Endothelial cell of umbilical vein (primary cell): ENCODE measurements around the gene KIZ. TPM values are rescaled to one million over a fixed set of nuclear protein-coding genes. Genes with fewer than 3 reads are reported as not detected.

ENCODE experiments used
- BruUV-seq: library from RNA; stranded (reverse); fragments of 400-500 nt; replicated peaks from 2 replicates; lab custom pipeline; 2021; lab: Mats Ljungman, UMichigan
- CTCF ChIA-PET: fragments of 300-600, 350-600 bp; sonication (Branson Sonifier 250); formaldehyde crosslinking; loops from one replicate; lab custom pipeline; 2021; ENCODE audit warnings: antibody characterized with exemption, inconsistent platforms; lab: Charles Lee
- POLR2A ChIA-PET: fragments of 300-600, 350-600 bp; sonication (Branson Sonifier 250); formaldehyde crosslinking; loops from one replicate; lab custom pipeline; 2021; ENCODE audit warnings: antibody characterized with exemption, inconsistent platforms; lab: Charles Lee
- DNase-seq: peaks from one replicate; pipeline ENCODE4 v3.0.0-alpha.2; 2011; ENCODE audit warnings: low read depth, low spot score
- FAIRE-seq: peaks from 2 replicates; lab custom pipeline; 2011; peaks lifted over from hg19 to GRCh38; lab: Jason Lieb, UNC
- H2AFZ ChIP-seq: 2 replicates; pipeline ENCODE4 v1.6.0; 2012; ENCODE audit warnings: low read depth, low read length, control low read depth, inconsistent platforms
- H3K27ac ChIP-seq: 2 replicates; pipeline ENCODE4 v1.5.1; 2011; ENCODE audit warnings: low read depth, mild to moderate bottlenecking, control low read depth, low read length, moderate library complexity; ENCODE audit not compliant: insufficient read depth
- H3K27me3 ChIP-seq, 2 experiments: 2 replicates each; pipeline versions ENCODE4 v1.6.0 to v1.6.1; 2011; ENCODE audit warnings: low read length in 2 of 2, mixed read lengths in 1 of 2; ENCODE audit not compliant: control insufficient read depth in 2 of 2, insufficient read depth in 2 of 2
- H3K36me3 ChIP-seq, 2 experiments: 2 replicates in 1 of 2; 3 replicates in 1 of 2; pipeline ENCODE4 v1.5.1; 2011; ENCODE audit warnings: low read length in 2 of 2, mild to moderate bottlenecking in 1 of 2, moderate library complexity in 1 of 2; ENCODE audit not compliant: control insufficient read depth in 2 of 2, insufficient read depth in 2 of 2; ENCODE audit errors: extremely low read depth in 1 of 2
- H3K4me1 ChIP-seq: 3 replicates; pipeline ENCODE4 v1.5.1; 2011; ENCODE audit warnings: mild to moderate bottlenecking, low read length; ENCODE audit not compliant: control insufficient read depth, insufficient read depth; ENCODE audit errors: extremely low read depth
- H3K4me2 ChIP-seq: 2 replicates; pipeline ENCODE4 v1.6.1; 2011; ENCODE audit warnings: low read length, control low read depth, mixed read lengths; ENCODE audit not compliant: insufficient read depth
- H3K4me3 ChIP-seq, 3 experiments: fragments of 200-600 bp in 1 of 3; sonication (generic), shearing (Covaris generic) in 1 of 3; replicated peaks in 1 of 3; 2 replicates each; pipeline ENCODE4 v1.5.1; 2011 to 2016; ENCODE audit warnings: control low read depth in 3 of 3, low read length in 3 of 3, mild to moderate bottlenecking in 2 of 3, inconsistent platforms in 1 of 3, low read depth in 1 of 3, moderate library complexity in 1 of 3; ENCODE audit not compliant: insufficient read depth in 1 of 3
- H3K79me2 ChIP-seq: 2 replicates; pipeline ENCODE4 v1.6.0; 2012; ENCODE audit warnings: low read length, inconsistent platforms; ENCODE audit not compliant: control insufficient read depth, insufficient read depth
- H3K9ac ChIP-seq: replicated peaks from 2 replicates; pipeline ENCODE3; 2011; ENCODE audit warnings: low read length, control low read depth; ENCODE audit not compliant: insufficient read depth; ENCODE audit errors: extremely low read depth
- H3K9me1 ChIP-seq: replicated peaks from 3 replicates; pipeline ENCODE4 v1.6.0; 2011; ENCODE audit warnings: mild to moderate bottlenecking, low read length; ENCODE audit not compliant: control insufficient read depth, insufficient read depth; ENCODE audit errors: extremely low read depth
- H3K9me3 ChIP-seq: replicated peaks from 2 replicates; pipeline ENCODE4 v1.5.1; 2012; ENCODE audit warnings: low read length, inconsistent platforms; ENCODE audit not compliant: control insufficient read depth, insufficient read depth
- H4K20me1 ChIP-seq: replicated peaks from 2 replicates; pipeline ENCODE3; 2011; ENCODE audit warnings: mild to moderate bottlenecking, low read length; ENCODE audit not compliant: control insufficient read depth, insufficient read depth; ENCODE audit errors: extremely low read depth
- CTCF ChIP-seq, 2 donors: IDR thresholded peaks; 1 replicate in 1 of 2; 2 replicates in 1 of 2; pipeline ENCODE4 v1.5.1; 2011; ENCODE audit warnings: low read length in 2 of 2, mild to moderate bottlenecking in 2 of 2, moderate library complexity in 2 of 2, control low read depth in 1 of 2, inconsistent platforms in 1 of 2, low read depth in 1 of 2; ENCODE audit not compliant: insufficient read depth in 1 of 2; ENCODE audit errors: extremely low read depth in 1 of 2
- EZH2 ChIP-seq: IDR thresholded peaks from 2 replicates; pipeline ENCODE4 v1.6.1; 2012; ENCODE audit warnings: borderline replicate concordance, low read depth, mild to moderate bottlenecking, moderate library complexity, low read length, inconsistent platforms; ENCODE audit not compliant: severe bottlenecking
- FOS ChIP-seq: IDR thresholded peaks from 2 replicates; pipeline ENCODE4 v1.6.1; 2011; ENCODE audit warnings: mild to moderate bottlenecking, low read length, moderate library complexity, borderline replicate concordance; ENCODE audit not compliant: insufficient read depth
- GATA2 ChIP-seq: IDR thresholded peaks from 2 replicates; pipeline ENCODE4 v1.7.0; 2011; ENCODE audit warnings: low read depth, mild to moderate bottlenecking, moderate library complexity, mixed read lengths, low read length; ENCODE audit not compliant: insufficient read length, insufficient read depth
- JUN ChIP-seq: IDR thresholded peaks from 2 replicates; pipeline ENCODE4 v1.6.1; 2011; ENCODE audit warnings: borderline replicate concordance, low read depth; ENCODE audit not compliant: insufficient read length, insufficient read depth
- MAX ChIP-seq: IDR thresholded peaks from 2 replicates; pipeline ENCODE4 v1.6.1; 2011; ENCODE audit not compliant: insufficient read depth, insufficient read length
- MYC ChIP-seq: IDR thresholded peaks from one replicate; pipeline ENCODE4 v1.6.1; 2011; ENCODE audit warnings: mild to moderate bottlenecking, low read depth, low read length
- POLR2A ChIP-seq: IDR thresholded peaks from 2 replicates; pipeline ENCODE4 v1.6.1; 2012; ENCODE audit warnings: low read depth, mild to moderate bottlenecking, control low read depth, low read length
- POLR2AphosphoS5 ChIP-seq: IDR thresholded peaks from 2 replicates; pipeline ENCODE4 v1.6.1; 2012; ENCODE audit warnings: low read depth, mild to moderate bottlenecking, control low read depth, low read length, moderate library complexity; ENCODE audit not compliant: insufficient read depth
- dilution Hi-C: fragments of 300-500 bp; cut with MboI; formaldehyde crosslinking; loops from one replicate; pipeline ENCODE4 v1.15.0; 2019; ENCODE audit warnings: low sequenced_read_pairs; ENCODE audit not compliant: extremely low pct_ligation_motif_present
- intact Hi-C: fragments of 100-400 bp; cut with micrococcal nuclease; formaldehyde crosslinking; loops from one replicate; pipeline ENCODE4 v1.10.0; 2022
- polyA plus RNA-seq, 4 experiments: library from polyadenylated mRNA; depleted of rRNA in 3 of 4; stranded (reverse) in 3 of 4; unstranded in 1 of 4; fragments of >200 nt; gene quantifications; 2 replicates each; pipeline versions ENCODE4 v1.2.1 to v1.2.3, GENCODE V29; 2011 to 2012; ENCODE audit warnings: missing spikeins in 1 of 4
- total RNA-seq: library from RNA; stranded (reverse); gene quantifications from 2 replicates; pipeline ENCODE4 v1.2.3, GENCODE V29; 2021

The KIZ gene
- total and polyA plus RNA-seq, 2 donors (not counting 3 experiments of a cell fraction or from before 2014, with no cell fraction given) = 3.9 to 7.3 TPM

GRCh38 chr20:21206584-21206983, 80.7 kb downstream of the KIZ start:
- Histone ChIP-seq H2AFZ (no peak overlapping the region), H3K79me2 (no peaks in the 10 kb centered on the region), H3K36me3 (no peaks in the 10 kb centered on the region), H4K20me1 (no peaks in the 10 kb centered on the region), H3K4me2 (no peak overlapping the region), H3K9ac (no peak overlapping the region), H3K9me3 (no peaks in the 10 kb centered on the region), H3K27ac (no peak overlapping the region), H3K4me3 (no peak overlapping the region), H3K27me3 (no peaks in the 10 kb centered on the region), H3K9me1 (peaks cover 2% of the 10 kb centered on the region), H3K4me1 (no peaks in the 10 kb centered on the region)
- no peak for TF ChIP-seq MAX
- TF ChIP-seq EZH2 = no peak
- no peak for TF ChIP-seq GATA2
- no peak for TF ChIP-seq POLR2A
- TF ChIP-seq JUN = no peak
- TF ChIP-seq MYC = no peak
- no peak for TF ChIP-seq POLR2AphosphoS5
- TF ChIP-seq FOS = no peak
- TF ChIP-seq CTCF (IDR thresholded peaks at IDR 0.05; ENCODE audit: extremely low read depth in 1 of 2, insufficient read depth in 1 of 2, low read depth in 1 of 2, low read length in 2 of 2) = no peak
- DNase-seq (no peak), FAIRE-seq (no peak)
- no TSS peak for BruUV-seq
- CTCF ChIA-PET = no interaction called here
- dilution Hi-C loops = no loop called here
- intact Hi-C loops = no loop called here
- POLR2A ChIA-PET = no interaction called here
